ENCODE results near the gene PTPDC1. TPM values are rescaled to one million over a fixed set of nuclear protein-coding genes. Genes with fewer than 3 reads are reported as not detected.

Gene PTPDC1
- total RNA-seq, 4 donors from 2014 or later, result 4.3 to 11.4 (median 10.2) TPM

- Histone ChIP-seq H3K36me3 (no peaks in the 10 kb centered on the region), H3K27me3 (no peaks in the 10 kb centered on the region), H3K4me1 (no peaks in the 10 kb centered on the region), H3K4me3 (no peak overlapping the region), H3K9me3 (no peaks in the 10 kb centered on the region), H3K27ac (no peak overlapping the region)
- no peak for ATAC-seq
- intact Hi-C loops (cut with DNase I; ENCODE audit: low total_unique reads), result no loop called here
- no peak for DNase-seq
- in situ Hi-C loops (cut with MboI; ENCODE audit: low sequenced_read_pairs in 4 of 4), result loop anchor here in 1 of 4 donors (25.0 kb wide), 1 partner anchor 109 kb away; no protein-coding TSS in a partner anchor
- no peak for TF ChIP-seq POLR2A (IDR thresholded peaks at IDR 0.05)
- TF ChIP-seq CTCF (IDR thresholded peaks at IDR 0.05 in 4 of 5, conservative IDR thresholded peaks at IDR 0.05 in 1 of 5), result no peak
Measured at GRCh38 chr9:94120854-94121376, 36.7 kb downstream of the PTPDC1 start.

GRCh38 chr9:94126844-94127243 lies 42.6 kb downstream of the PTPDC1 start:
- in situ Hi-C loops (cut with MboI; ENCODE audit: low sequenced_read_pairs in 4 of 4), result no loop called here
- Histone ChIP-seq H3K27me3 (no peaks in the 10 kb centered on the region), H3K4me1 (no peaks in the 10 kb centered on the region), H3K9me3 (peaks cover 0 to 6% (median 0%) of the 10 kb centered on the region in 3 donors), H3K4me3 (no peak overlapping the region), H3K27ac (no peak overlapping the region), H3K36me3 (no peaks in the 10 kb centered on the region)
- no peak for TF ChIP-seq CTCF (IDR thresholded peaks at IDR 0.05 in 4 of 5, conservative IDR thresholded peaks at IDR 0.05 in 1 of 5)
- no peak for TF ChIP-seq POLR2A (IDR thresholded peaks at IDR 0.05)
- DNase-seq (no peak), ATAC-seq (no peak)
- intact Hi-C loops (cut with DNase I; ENCODE audit: low total_unique reads), result no loop called here

GRCh38 chr9:94127806-94128205 lies 43.5 kb downstream of the PTPDC1 start:
- H3K4me1 ChIP-seq, result no peaks in the 10 kb centered on the region
- H3K9me3 ChIP-seq, result peaks cover 0 to 6% (median 0%) of the 10 kb centered on the region in 3 donors
- intact Hi-C loops (cut with DNase I; ENCODE audit: low total_unique reads), result no loop called here
- ATAC-seq (no peak), DNase-seq (no peak)
- in situ Hi-C loops (cut with MboI; ENCODE audit: low sequenced_read_pairs in 4 of 4), result no loop called here
- H3K36me3 ChIP-seq, result no peaks in the 10 kb centered on the region
- TF ChIP-seq CTCF (IDR thresholded peaks at IDR 0.05 in 4 of 5, conservative IDR thresholded peaks at IDR 0.05 in 1 of 5), result no peak
- no peak for TF ChIP-seq POLR2A (IDR thresholded peaks at IDR 0.05)
- no peak overlapping the region for H3K4me3 ChIP-seq
- no peak overlapping the region for H3K27ac ChIP-seq
- no peaks in the 10 kb centered on the region for H3K27me3 ChIP-seq

GRCh38 chr9:94128580-94128979 lies 44.3 kb downstream of the PTPDC1 start:
- Histone ChIP-seq H3K9me3 (peaks cover 0 to 6% (median 0%) of the 10 kb centered on the region in 3 donors), H3K27me3 (no peaks in the 10 kb centered on the region), H3K4me1 (no peaks in the 10 kb centered on the region), H3K36me3 (no peaks in the 10 kb centered on the region), H3K4me3 (no peak overlapping the region), H3K27ac (no peak overlapping the region)
- TF ChIP-seq POLR2A (IDR thresholded peaks at IDR 0.05) (no peak), CTCF (IDR thresholded peaks at IDR 0.05 in 4 of 5, conservative IDR thresholded peaks at IDR 0.05 in 1 of 5) (no peak)
- ATAC-seq, result no peak
- in situ Hi-C loops (cut with MboI; ENCODE audit: low sequenced_read_pairs in 4 of 4), result no loop called here
- no peak for DNase-seq
- intact Hi-C loops (cut with DNase I; ENCODE audit: low total_unique reads), result no loop called here

GRCh38 chr9:94134629-94135028 lies 50.4 kb downstream of the PTPDC1 start:
- Histone ChIP-seq H3K4me3 (no peak overlapping the region), H3K9me3 (no peaks in the 10 kb centered on the region), H3K36me3 (no peaks in the 10 kb centered on the region), H3K4me1 (peaks cover 20 to 37% of the 10 kb centered on the region in 2 donors), H3K27me3 (no peaks in the 10 kb centered on the region), H3K27ac (peak overlapping the region; percentile 70 to 82 (median 76))
- in situ Hi-C loops (cut with MboI; ENCODE audit: low sequenced_read_pairs in 4 of 4), result no loop called here
- ATAC-seq (no peak), DNase-seq (no peak)
- no peak for TF ChIP-seq CTCF (IDR thresholded peaks at IDR 0.05 in 4 of 5, conservative IDR thresholded peaks at IDR 0.05 in 1 of 5)
- TF ChIP-seq POLR2A (IDR thresholded peaks at IDR 0.05), result no peak
- intact Hi-C loops (cut with DNase I; ENCODE audit: low total_unique reads), result loop anchor here (10.0 kb wide), 1 partner anchor 80 kb away; no protein-coding TSS in a partner anchor
